T-helper 1 cell (primary cell): ENCODE data around the gene NGB.
"Not testable (repeated sequence)": the region's sequence is repeated elsewhere in the genome, so short reads cannot be mapped to it uniquely, and the experiment has no call there.

Source experiments
- DNase-seq, 5 donors: peaks; one replicate each; pipeline ENCODE4 v3.0.0-alpha.2; 2012 to 2020

The NGB gene

DNA sequence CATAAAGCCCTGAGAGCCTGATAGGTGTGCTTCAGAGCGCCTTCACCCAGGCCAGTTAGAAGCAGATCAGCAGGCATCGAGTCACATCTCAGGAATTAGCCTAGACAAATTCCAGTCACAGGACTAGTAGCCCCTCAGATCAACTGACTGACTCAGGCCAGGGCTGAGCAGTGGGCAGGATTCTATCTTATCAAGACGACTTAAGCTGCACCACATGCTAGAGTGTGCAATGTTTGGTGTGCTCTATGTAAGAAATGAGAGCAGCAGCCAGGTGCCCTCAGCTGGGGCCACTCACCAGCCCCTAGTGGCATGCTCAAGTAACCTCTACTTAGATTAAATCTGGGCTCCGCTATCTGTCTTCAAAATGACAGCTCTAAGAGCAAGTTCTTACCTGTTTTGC lies 19.7 kb upstream of the NGB start:
- DNase-seq = no peak

DNA sequence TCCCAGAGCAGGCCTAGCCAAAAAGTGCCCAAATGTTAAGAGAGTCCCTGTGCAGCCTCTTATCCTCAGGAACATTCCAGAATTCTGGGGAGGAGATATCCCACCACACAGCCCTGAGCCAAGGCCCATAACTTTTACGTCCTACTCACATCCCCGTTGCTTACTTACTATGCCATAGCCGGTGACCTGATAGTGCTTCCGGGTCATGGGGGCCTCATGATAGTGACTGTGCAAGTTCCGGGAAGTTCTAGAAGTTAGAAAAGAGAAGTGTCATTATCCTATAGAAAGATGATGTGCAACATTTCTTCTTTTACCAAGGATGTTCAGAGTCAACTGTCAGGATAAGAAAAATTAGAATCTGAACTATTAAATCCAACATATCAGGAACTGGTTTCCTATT lies 15.6 kb upstream of the NGB start:
- DNase-seq = no peak

DNA sequence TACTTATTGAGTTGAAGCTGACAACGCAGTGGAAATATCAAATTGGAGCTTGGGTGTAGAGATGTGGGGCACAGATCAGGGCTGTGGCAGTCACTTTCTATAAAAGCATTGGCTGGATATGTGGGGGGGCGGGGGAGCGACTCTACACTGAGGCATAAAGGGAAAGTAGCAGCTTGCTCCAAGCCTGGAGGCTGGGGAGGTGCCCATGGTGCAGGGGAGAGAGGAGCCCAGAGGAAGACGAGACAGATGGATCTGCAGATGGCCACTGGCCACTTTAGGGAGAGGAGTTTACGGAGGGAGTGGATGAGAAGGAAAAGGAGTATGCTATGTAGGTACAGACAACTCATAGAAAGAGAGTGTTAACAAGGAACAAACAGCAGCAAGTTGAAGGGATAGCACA lies 13.5 kb upstream of the NGB start:
- no peak for DNase-seq

DNA sequence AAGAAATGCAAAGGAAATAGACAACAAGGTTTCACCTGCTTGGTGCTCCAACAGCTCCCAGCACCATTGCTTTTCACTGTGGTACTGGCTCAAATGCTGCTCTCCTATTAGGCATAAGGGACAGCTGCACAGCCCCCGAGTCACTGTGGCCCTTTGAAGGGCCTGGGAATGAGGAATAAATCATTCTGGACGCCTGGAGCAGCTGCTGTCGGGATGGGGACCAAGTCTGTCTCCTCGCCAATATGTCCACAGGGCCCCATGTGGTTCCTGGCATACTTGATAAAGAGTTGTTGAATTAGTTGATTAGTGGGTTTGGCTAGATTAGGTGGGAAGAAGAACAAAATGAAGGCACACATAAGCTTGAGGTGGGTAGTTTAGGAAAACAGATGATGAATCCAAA lies 13.1 kb upstream of the NGB start:
- no peak for DNase-seq

DNA sequence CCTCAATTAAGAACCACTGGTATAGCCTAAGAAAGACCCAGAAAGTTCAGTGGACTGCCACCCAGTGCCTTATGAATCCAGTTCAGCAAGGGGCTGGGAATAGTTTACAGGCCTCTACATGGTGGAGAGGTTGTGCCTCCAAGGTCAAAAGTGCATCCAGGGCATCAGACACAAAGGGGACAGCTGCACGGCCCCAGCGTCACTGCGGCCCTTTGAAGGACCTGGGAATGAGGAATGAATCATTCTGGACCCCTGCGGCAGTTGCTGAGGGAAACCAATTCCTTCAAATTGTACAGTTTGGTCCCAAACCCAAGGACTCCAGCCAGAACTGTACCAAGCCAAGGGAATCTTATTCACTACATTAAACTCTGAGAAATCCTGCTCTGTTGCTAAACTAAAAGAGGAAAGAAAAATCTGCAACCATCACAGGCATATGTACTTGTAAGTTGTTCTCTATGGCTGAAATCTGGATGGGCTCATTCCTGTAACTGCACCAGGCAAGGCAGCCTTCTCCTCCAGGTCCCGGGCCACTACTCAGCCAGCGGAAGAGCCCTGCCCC lies 10.9 kb upstream of the NGB start:
- DNase-seq = no peak

DNA sequence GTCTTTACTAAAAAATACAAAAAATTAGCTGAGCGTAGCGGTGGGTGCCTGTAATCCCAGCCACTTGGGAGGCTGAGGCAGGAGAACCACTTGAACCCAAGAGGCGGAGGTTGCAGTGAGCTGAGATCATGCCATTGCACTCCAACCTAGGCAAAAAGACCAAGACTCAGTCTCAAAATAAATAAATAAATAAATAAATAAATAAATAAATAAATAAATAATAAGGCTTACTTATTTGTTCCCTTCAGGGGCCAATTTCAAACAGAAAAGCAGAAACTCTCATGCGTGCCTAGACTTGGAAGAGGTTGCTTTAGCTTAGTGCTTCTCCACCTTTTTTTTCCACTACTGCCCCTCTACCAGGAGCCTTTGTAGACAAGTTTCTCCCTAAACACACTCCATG lies 9.9 kb upstream of the NGB start:
- not testable (repeated sequence) for DNase-seq

DNA sequence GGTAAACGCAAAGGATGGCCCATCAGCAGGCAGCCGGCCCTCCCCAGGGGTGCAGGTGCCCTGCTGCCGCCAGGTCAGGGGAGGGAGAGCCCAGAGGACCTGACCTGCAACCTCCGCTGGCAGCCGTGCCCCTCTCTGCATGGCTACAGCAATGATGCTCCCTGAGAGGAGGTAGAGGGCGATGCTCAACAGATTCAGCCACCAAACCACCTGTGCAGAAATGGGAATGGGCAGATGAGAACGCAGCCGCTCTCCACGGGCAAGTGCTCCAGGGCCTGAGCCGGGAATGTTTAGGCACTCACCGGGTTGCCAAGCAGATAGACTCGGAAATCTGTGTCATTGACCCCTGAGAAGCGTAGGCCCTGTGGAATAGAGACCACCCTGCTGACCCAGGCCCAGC lies 8.7 kb upstream of the NGB start:
- DNase-seq = no peak

DNA sequence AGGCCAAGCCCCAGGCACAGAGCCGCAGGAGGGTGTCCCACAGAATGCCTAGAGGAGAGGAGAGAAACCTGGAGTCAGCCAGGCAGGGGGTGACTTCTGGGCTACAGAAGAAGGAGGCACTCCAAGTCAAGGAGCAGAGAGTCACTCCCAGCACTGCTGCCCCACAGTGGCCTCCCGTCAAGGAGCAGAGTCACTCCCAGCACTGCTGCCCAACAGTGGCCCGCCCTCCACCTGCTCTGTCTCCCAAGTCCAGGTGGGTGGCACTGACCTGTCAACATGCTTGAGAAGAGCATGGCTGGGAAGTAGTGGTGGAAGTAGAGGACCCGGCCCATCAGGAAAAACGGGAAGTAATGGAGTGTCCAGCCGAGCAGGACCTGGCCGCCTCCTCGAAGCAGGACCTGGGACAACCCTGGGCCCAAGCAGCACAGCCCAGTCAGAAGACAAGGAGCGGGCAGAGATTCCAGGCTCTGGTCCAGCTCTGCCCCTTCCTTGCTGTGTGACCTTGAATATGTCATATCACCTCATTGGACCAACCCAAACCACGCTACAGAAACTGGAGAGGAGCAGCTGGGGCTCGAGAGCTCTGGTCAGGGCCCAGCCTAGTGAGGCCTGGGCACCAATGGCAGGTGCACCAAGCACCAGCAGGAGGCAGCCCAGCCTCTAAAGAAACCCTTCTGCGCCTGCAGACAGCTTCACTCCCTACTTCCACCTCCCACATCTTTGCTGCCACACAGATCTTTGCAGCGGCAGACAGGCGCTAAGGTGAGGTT lies 7.6 kb upstream of the NGB start:
- DNase-seq = no peak

DNA sequence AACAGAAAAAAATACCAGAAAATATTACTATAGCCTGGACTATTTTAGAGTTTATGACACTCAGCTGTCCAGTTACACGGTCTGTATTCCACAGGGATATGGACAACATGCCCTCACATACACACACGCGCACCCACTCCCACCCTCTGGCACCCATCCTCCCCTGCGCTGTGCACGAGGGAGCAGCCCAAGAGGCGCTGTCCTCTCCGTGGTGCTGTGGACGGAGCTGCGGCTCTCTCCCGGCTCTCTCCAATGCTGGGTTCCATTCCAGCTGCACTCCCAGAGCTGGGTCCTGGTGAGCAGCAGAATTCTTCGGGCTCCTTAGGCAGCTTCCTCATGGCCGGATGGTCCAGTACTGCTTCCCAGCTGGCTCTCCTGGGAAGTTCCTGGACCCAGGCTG lies 6.0 kb upstream of the NGB start:
- no peak for DNase-seq

DNA sequence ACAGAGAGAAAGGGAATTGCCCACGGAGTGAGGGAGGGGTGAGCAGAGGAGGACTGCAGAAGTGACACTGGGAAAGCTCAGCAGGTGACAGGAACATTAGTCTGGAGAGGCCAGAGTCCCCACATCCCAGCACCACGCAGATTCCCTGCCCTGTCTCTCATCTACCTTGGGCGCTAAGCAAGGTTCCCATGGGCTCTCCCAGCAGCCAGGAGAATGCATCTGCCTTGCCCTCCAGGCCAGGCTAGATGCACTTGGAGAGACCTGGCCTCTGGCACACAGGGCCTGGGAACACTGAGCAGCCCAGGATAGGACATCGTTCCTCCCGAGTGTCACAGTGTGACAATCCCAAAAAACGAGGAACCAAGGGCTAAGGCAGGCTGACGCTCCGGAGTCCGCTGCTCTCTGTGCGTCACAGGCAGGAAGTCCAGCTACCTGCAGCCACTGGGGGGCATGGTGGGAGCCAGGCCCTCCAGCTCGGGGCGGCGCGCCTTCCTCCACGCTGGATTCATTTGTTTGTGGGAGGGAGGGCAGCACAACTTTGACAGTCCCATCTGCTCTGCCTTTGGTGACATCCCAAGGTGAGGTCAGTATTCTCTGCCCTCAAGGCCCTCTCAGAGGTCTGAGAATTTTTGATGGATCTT lies 5.4 kb upstream of the NGB start:
- no peak for DNase-seq

DNA sequence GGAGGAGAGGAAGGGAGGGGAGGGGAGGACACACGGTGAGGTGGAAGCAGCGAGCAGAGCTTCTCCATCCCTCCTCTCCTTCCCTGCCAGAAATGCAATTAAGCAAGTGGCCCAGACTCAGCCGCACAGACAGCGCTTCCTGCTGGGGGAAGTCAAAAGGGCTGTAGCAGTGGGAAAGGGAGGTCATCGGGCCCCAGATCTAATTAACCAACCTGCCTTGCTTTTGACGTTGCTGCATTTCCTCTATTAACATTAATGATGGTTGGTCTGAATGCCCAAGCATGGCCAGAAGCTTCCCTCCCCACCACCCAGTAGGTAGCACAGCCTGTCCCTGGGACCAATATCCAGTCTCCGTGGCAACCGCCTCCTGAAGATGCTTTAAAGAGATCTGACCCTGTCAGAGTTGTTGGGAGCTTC lies 4.6 kb upstream of the NGB start:
- DNase-seq = no peak

DNA sequence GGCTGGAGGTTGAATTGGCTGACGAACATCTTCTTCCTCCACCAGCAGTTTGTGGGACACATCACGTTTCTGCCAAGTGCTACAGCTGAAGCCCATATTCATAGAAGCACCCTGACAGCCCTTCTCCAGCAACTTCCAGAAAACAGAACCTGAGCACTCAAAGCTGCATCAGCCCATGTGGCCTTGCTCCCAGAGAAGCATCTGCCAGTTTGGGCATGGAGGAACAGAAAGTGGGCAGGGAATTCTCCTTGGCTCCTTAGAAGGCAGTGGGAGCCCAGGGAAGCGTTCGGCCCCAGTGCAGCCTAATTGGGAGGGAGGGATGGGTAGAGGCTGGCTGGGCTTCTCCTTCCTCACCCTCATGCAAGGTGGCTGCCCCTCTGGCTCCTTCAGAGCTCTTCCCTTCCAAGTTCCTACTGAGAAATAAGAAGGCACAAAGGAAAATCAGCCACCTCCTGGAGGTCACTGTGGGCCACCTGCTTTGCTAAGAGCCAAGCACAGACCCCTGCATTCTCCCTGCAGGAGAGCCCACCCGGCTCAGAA lies 4.1 kb upstream of the NGB start:
- DNase-seq = no peak

DNA sequence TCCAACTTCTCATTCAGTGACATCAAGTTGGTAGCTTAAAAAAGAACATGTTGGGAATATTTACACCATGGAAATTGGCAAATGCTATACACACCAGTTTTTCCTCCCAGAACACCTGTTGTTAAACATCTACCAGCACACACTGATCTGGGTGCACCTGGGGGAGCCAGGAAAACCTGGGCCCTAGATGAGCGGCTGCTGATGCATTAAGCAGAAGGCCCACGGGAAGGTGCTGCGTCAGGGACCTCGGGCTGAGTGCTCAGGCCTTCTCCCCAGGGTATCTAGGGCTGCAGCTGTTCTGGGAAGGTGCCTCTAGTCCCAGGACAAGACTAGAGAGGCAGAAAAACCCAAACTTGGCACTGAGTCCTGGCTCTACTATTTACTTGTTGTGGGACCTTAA lies 2.8 kb upstream of the NGB start:
- no peak for DNase-seq

DNA sequence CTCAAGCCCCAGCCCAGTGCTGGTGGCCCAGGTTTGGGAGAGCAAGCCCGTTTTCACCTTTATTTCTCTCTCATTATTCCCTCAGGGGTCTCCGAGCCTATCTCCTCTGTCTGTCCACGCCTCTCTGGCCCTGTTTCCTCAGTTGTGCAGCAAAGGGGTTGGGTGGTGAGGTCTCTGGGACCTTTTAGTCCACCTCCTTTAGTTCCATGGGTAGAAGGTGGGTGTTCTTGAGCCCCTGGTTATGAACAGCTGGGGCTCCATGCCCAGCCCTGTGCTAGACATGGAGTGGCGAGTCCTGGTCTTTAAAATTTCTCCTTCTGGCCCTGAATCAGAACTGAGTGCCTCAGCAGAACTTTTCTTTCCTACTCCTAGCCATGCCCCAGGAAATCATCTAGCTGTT lies 1.3 kb upstream of the NGB start:
- no peak for DNase-seq

DNA sequence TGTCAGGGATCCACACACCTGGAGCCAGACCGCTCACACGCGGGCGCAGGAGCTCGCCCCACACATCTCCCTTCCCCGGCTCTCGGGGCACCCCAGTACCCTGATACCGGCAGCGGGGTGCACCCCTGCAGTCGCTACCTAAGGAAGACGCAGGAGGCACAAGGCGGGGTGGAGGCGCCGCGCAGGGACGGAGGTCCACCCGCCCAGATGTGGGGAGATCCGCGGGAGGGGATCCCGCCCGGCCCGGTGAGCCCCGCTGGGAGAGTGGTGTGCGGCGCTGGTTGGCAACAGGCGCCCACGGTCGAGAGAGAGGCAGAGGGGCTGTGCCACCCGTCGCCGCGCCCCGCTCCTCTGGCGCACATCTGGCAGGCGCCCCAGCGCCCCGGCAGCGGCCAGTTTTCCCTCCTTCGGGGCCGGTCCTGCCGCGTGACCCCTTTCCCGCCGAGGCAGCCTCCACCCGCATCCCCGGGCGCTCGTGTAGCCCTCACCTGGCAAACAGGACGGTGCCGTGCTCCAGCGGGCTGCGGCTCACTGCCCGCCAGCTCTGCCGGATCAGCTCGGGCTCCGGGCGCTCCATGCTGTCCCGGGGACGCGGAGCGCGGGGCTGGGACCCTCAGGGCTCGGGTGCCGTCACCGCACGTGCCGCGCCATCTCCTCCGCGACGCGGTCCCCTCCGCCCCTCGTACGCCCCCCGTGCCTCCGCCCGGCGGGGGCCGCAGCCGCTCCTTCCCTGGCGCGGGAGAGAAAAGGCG lies 469 bp downstream of the NGB start:
- DNase-seq = no peak

DNA sequence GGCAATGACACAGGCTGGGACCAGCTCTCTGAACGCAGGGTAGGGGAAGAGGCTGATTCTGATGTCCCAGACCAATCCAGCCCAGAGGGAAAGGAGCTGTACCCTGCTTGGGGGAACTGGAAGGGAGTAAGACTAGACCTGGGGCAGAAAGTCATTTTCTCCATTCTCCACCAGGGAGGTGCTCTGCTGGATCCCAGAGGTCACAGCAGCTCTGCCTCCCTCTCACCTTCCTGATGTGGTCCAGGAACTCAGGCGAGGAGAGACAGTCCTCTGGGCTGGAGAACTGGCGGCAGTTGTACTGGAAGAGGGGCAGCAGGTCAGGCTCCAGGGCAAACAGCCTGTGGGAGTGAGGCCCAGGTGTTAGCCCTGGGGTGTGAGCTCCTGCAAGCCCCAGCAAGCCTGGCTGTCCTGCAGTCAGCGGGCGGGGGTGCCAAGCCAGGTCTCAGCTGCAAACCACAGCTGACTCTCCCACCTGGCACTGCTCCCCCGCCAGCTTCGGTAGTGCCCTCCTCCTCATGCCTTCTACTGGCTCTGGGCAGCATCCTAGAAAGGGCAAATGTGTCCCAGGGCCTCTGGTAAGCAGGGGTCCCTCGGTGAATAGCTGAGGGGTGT lies 1.9 kb downstream of the NGB start:
- DNase-seq = no peak

DNA sequence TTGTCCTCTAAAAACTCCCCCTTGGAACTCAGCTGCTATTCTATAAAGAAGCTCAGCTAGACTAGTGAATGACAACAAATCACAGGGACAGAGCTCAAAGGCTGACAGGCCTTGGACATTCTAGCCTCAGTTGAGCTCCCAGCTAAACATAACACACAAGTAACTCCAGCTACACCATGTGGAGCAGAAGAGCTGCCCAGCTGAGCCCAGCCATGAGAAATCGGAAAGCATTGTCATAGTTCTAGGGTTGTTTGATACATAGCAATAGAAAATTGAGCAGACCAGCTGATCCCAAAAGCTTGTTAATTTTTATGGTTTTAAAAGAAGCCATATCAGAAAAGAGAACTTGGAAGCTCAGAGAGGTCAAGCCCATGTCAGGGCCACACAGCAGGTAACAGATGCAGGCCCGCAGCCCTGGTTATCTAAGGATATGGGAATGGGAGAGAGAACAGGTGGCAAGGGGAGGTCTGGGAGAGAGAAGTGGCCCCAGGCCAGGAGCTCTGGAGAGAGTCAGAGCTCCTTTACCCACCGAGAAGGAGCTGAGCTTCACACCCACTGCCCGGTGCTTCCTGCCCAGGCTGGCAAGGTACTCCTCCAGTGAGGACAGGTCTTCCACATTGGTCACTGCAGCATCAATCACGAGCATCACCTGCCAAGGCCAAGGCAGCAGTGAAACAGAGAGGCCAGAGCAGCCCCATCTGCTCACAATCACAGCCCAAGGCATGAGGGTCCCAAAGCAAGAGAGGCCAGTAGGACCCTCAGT lies 2.9 kb downstream of the NGB start:
- DNase-seq = no peak

DNA sequence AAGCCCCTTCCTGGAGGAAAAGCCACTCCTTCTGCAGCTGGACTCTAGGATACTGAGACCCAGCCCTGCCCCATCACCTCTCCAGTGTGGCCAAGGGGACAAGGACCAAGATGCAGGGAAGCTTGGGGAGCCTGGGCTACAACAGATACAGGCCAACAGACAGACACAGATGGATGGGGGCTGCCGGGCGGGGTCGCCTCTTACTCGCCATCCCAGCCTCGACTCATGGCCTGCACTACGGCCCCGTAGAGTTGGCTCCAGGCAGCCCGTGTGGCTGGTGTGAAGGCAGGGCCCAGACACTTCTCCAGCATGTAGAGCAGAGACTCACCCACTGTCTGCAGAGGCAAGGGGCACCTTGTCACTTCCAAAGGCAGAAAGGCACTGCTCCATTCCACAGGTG lies 4.7 kb downstream of the NGB start:
- DNase-seq = no peak

DNA sequence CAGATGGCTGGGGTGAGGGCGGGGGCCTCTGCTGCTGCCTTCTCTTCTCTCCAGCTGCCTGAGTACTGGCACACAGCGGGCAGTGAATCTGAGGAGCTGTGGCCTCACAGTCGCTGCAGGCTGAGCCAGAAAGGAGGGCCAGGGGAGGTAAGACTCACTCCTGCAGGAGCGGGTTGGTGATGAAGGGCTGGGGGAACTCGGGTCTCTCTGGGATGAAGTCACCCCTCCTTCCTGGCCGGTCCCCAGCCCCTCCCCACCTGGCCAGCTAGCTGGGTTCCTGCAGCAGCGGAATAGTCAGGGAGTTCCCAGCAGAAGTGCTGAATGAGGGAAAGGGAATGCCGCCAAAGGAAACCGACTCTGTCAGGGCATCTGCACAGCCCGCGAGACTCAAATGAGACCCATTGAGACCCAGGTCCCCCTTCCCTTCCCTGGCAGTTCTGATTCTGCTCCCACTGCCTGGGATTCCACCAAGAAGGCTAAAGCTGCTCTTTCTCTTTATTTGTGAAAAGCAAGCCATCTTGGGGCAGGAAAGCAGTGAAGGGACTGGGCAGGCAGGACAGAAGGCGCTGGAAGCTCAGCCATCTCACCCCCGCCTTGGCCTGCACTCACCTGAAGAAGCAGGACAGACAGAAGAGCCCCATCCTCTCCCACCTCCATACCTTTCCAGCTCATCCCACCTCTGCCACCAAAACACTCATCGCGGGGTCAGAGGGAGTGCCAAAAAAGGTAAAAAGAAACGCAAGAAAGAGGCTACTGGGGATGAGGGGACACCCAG lies 5.3 kb downstream of the NGB start:
- DNase-seq = no peak

DNA sequence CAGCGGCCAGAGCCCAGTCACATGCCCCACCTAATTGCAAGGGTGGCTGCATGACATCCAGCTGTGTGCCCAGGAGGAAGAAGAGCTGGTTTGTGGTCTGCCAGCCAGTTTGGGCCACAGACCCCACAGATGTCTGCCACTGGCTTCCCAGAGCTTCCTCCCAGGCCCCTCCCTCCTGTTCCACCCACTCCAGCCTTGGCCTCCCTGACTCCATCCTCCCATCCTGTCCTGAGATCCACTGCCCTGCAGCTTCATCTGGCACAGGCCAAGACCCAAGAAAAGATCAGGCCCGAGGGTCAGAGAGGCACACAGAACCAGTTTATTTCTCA lies 5.9 kb downstream of the NGB start:
- no peak for DNase-seq

DNA sequence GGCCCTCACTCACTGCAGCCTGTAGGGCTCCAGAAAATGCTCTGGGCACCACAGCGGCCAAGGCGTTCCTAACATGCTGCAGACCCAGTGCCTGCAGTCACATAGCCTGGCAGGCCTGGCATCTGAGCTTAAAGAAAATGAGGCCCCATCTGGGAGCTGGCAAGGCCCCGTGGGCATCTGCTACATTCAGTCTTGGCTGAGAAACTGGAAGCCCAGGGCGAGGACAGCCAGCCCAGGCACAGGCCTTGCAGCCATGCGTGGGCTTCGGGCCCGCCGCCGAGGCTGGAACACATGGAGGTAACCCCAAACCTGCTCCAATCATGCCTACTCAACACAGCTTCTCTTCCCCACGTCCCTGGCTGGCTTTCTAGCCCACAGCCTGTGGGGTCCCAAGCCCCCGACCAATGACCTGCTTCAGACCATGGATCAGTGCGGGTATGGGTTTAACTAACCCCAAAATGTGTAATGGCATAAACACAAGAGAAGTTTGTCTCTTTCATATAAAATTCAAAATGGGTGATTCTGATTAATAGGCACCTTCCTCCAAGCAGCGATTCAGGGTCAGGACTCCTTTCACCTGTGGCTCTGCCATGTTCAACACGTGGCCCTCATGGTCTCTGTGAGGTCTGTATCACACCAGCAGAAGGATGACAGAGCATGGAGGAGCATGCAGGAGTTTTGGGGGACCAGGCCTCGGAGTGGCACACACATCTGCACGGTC lies 6.4 kb downstream of the NGB start:
- no peak for DNase-seq
